ENCODE data around the gene NFIA.

The NFIA gene

DNA sequence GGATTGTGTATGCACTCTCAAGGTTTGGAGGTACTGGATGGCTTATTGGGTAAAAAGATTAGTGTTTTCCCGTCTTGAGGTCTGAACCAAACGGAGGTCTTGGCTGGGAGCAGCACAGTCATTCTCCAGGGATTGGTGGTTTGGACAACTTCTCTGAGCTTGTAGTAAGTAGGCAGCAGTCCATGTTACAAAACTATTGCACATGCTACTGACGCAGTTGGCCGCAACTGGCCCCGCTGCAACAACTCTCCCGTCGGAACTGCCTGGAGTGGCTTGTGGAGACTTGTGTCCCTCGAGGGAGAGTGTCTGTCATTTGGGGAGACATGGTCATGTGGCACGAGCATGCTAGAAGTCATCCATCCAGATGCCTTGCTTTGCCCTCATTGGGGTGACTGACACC lies 366.6 kb downstream of the NFIA start:
- Histone ChIP-seq H3K4me2 (ENCODE audit: low read length) (no peak overlapping the region), H3K36me3 (ENCODE audit: insufficient read depth, low read length) (no peaks in the 10 kb centered on the region), H3K4me3 (ENCODE audit: low read length) (no peak overlapping the region), H3K4me1 (ENCODE audit: control insufficient read depth, insufficient read depth, low read length) (peaks cover 28% of the 10 kb centered on the region), H3K27me3 (ENCODE audit: control insufficient read depth, insufficient read depth, low read length) (no peaks in the 10 kb centered on the region), H3K9me3 (replicated peaks; ENCODE audit: low read length) (no peaks in the 10 kb centered on the region), H3K9ac (ENCODE audit: low read depth, low read length) (no peak overlapping the region)

DNA sequence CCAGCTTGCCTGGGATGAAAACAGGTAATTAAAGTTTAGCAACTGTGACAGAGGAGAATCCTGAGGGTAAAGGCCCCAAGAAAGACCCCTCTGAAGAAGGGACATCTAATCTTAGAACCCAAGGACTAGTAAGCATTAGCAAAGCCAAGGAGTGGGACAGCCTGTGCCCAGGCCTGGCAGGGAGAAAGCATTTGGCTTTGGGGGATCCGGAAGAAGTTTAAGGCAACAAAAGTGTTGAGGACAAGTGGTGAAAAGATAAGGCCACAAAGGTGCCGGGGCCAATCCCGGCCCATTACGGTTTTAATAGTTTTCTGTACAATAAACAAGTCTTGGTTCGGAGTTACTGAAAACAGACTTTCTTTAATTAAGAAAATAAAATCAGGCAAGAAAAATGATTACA lies 367.0 kb downstream of the NFIA start:
- no peaks in the 10 kb centered on the region for H3K27me3 ChIP-seq (ENCODE audit: control insufficient read depth, insufficient read depth, low read length)
- H3K9ac ChIP-seq (ENCODE audit: low read depth, low read length), result no peak overlapping the region
- no peaks in the 10 kb centered on the region for H3K9me3 ChIP-seq (replicated peaks; ENCODE audit: low read length)
- no peak overlapping the region for H3K4me3 ChIP-seq (ENCODE audit: low read length)
- H3K4me1 ChIP-seq (ENCODE audit: control insufficient read depth, insufficient read depth, low read length), result peaks cover 28% of the 10 kb centered on the region
- H3K36me3 ChIP-seq (ENCODE audit: insufficient read depth, low read length), result no peaks in the 10 kb centered on the region
- no peak overlapping the region for H3K4me2 ChIP-seq (ENCODE audit: low read length)

DNA sequence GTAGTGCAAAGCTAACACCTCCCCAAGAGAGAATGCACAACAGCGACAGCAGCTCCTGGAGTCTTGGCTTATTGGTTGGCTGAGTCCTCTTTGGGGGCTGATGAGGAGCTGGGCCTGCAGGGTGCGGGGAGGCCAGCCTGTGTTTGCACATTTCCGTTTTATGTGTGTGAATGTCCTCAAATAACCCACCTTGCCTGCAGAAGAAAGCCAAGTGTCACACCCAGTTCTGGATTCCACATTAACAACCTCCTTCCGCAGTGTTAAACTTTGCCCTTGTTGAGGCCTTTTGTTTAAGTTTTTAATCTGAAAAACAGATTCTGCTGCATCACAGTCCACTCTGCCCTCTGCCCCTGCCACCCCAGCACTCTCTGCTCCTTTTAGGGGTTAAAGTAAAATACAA lies 368.1 kb downstream of the NFIA start:
- H3K4me1 ChIP-seq (ENCODE audit: control insufficient read depth, insufficient read depth, low read length), result peaks cover 28% of the 10 kb centered on the region
- no peak overlapping the region for H3K4me2 ChIP-seq (ENCODE audit: low read length)
- no peaks in the 10 kb centered on the region for H3K27me3 ChIP-seq (ENCODE audit: control insufficient read depth, insufficient read depth, low read length)
- no peaks in the 10 kb centered on the region for H3K36me3 ChIP-seq (ENCODE audit: insufficient read depth, low read length)
- H3K9ac ChIP-seq (ENCODE audit: low read depth, low read length), result no peak overlapping the region
- no peaks in the 10 kb centered on the region for H3K9me3 ChIP-seq (replicated peaks; ENCODE audit: low read length)
- no peak overlapping the region for H3K4me3 ChIP-seq (ENCODE audit: low read length)

- Histone ChIP-seq H3K4me3 (ENCODE audit: low read length) (no peak overlapping the region), H3K27me3 (ENCODE audit: control insufficient read depth, insufficient read depth, low read length) (no peaks in the 10 kb centered on the region), H3K4me2 (ENCODE audit: low read length) (no peak overlapping the region), H3K4me1 (ENCODE audit: control insufficient read depth, insufficient read depth, low read length) (peaks cover 28% of the 10 kb centered on the region), H3K9me3 (replicated peaks; ENCODE audit: low read length) (no peaks in the 10 kb centered on the region), H3K9ac (ENCODE audit: low read depth, low read length) (no peak overlapping the region), H3K36me3 (ENCODE audit: insufficient read depth, low read length) (no peaks in the 10 kb centered on the region)
These were observed 368.7 kb downstream of the NFIA start for GRCh38 chr1:61450872-61451571.

DNA sequence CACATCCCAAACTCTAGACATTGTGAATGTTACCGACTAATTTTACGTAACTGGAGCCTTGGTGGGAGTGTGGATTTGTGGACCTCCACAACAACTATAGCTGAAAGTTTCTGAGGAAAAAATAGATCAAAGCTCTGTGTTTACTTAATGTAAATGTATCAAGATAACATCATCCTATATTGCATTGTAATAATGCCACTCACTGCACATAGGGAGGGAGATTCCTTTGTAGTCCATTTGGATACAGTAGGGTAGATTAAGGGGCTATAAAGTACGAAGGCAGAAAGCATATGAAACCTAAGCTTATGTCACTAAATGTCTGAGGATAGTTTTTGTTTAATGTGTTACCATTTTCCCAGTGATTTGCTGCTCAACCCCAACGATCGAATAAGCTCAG lies 369.2 kb downstream of the NFIA start:
- Histone ChIP-seq H3K36me3 (ENCODE audit: insufficient read depth, low read length) (no peaks in the 10 kb centered on the region), H3K27me3 (ENCODE audit: control insufficient read depth, insufficient read depth, low read length) (no peaks in the 10 kb centered on the region), H3K4me3 (ENCODE audit: low read length) (no peak overlapping the region), H3K4me2 (ENCODE audit: low read length) (no peak overlapping the region), H3K4me1 (ENCODE audit: control insufficient read depth, insufficient read depth, low read length) (peaks cover 28% of the 10 kb centered on the region), H3K9me3 (replicated peaks; ENCODE audit: low read length) (no peaks in the 10 kb centered on the region), H3K9ac (ENCODE audit: low read depth, low read length) (no peak overlapping the region)

GRCh38 chr1:61452176-61453035 lies 370.0 kb downstream of the NFIA start:
- no peaks in the 10 kb centered on the region for H3K9me3 ChIP-seq (replicated peaks; ENCODE audit: low read length)
- peaks cover 28% of the 10 kb centered on the region for H3K4me1 ChIP-seq (ENCODE audit: control insufficient read depth, insufficient read depth, low read length)
- no peak overlapping the region for H3K4me3 ChIP-seq (ENCODE audit: low read length)
- H3K4me2 ChIP-seq (ENCODE audit: low read length), result peak overlapping the region; percentile 21
- H3K36me3 ChIP-seq (ENCODE audit: insufficient read depth, low read length), result no peaks in the 10 kb centered on the region
- peak overlapping the region; percentile 1 for H3K9ac ChIP-seq (ENCODE audit: low read depth, low read length)
- H3K27me3 ChIP-seq (ENCODE audit: control insufficient read depth, insufficient read depth, low read length), result no peaks in the 10 kb centered on the region

- Histone ChIP-seq H3K9ac (ENCODE audit: low read depth, low read length) (peak overlapping the region; percentile 53), H3K36me3 (ENCODE audit: insufficient read depth, low read length) (no peaks in the 10 kb centered on the region), H3K4me2 (ENCODE audit: low read length) (peak overlapping the region; percentile 25), H3K4me3 (ENCODE audit: low read length) (no peak overlapping the region), H3K4me1 (ENCODE audit: control insufficient read depth, insufficient read depth, low read length) (peaks cover 28% of the 10 kb centered on the region), H3K9me3 (replicated peaks; ENCODE audit: low read length) (no peaks in the 10 kb centered on the region), H3K27me3 (ENCODE audit: control insufficient read depth, insufficient read depth, low read length) (no peaks in the 10 kb centered on the region)
These were observed 371.0 kb downstream of the NFIA start for GRCh38 chr1:61453111-61453961.

- peaks cover 25% of the 10 kb centered on the region for H3K4me1 ChIP-seq (ENCODE audit: control insufficient read depth, insufficient read depth, low read length)
- H3K4me3 ChIP-seq (ENCODE audit: low read length), result no peak overlapping the region
- no peaks in the 10 kb centered on the region for H3K9me3 ChIP-seq (replicated peaks; ENCODE audit: low read length)
- no peaks in the 10 kb centered on the region for H3K27me3 ChIP-seq (ENCODE audit: control insufficient read depth, insufficient read depth, low read length)
- no peak overlapping the region for H3K9ac ChIP-seq (ENCODE audit: low read depth, low read length)
- no peaks in the 10 kb centered on the region for H3K36me3 ChIP-seq (ENCODE audit: insufficient read depth, low read length)
- no peak overlapping the region for H3K4me2 ChIP-seq (ENCODE audit: low read length)
These were observed 373.0 kb downstream of the NFIA start for GRCh38 chr1:61455400-61455799.

GRCh38 chr1:61457526-61458040 lies 375.2 kb downstream of the NFIA start:
- peaks cover 11% of the 10 kb centered on the region for H3K4me1 ChIP-seq (ENCODE audit: control insufficient read depth, insufficient read depth, low read length)
- no peak overlapping the region for H3K9ac ChIP-seq (ENCODE audit: low read depth, low read length)
- no peak overlapping the region for H3K4me3 ChIP-seq (ENCODE audit: low read length)
- H3K9me3 ChIP-seq (replicated peaks; ENCODE audit: low read length), result no peaks in the 10 kb centered on the region
- no peaks in the 10 kb centered on the region for H3K27me3 ChIP-seq (ENCODE audit: control insufficient read depth, insufficient read depth, low read length)
- no peaks in the 10 kb centered on the region for H3K36me3 ChIP-seq (ENCODE audit: insufficient read depth, low read length)
- no peak overlapping the region for H3K4me2 ChIP-seq (ENCODE audit: low read length)

DNA sequence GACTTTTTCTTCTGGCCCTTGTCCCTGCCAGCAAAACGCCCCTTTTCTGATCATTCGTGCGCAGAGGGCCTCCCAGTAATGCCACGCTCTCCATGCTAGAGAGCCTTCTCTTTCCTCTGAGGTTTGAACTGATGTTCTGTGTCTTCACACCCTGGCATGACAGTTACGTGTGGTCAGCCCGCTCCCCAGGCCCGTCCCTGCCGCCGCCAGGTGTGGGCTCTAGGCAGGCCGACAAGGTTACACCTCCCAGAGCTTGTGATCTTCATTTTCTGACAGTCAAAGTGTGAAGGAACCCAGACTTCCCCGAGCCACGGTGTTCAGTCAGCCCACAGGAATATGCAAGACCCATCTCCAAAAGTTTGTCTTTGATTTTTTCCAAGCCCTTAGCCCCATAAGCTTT lies 377.0 kb downstream of the NFIA start:
- Histone ChIP-seq H3K27me3 (ENCODE audit: control insufficient read depth, insufficient read depth, low read length) (no peaks in the 10 kb centered on the region), H3K36me3 (ENCODE audit: insufficient read depth, low read length) (no peaks in the 10 kb centered on the region), H3K9me3 (replicated peaks; ENCODE audit: low read length) (no peaks in the 10 kb centered on the region), H3K4me2 (ENCODE audit: low read length) (no peak overlapping the region), H3K4me3 (ENCODE audit: low read length) (no peak overlapping the region), H3K9ac (ENCODE audit: low read depth, low read length) (no peak overlapping the region), H3K4me1 (ENCODE audit: control insufficient read depth, insufficient read depth, low read length) (no peaks in the 10 kb centered on the region)

DNA sequence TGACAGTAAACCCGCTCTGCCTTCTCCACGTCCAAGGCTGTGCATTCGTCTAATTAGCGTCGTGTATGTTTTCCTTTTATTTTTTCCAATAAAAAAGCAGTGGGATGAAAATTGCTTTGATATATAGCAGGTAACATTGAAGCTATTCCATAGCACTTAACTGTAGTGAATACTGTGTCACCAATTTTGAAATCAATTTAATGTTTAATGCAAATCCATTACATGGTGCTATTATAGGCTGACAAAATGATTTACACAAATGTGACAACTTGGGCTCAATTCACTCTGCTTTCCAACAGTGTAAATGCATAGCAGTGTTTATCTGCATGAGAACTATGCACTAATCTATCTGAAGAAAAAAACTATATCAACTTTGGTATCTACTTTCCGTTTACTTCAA lies 377.8 kb downstream of the NFIA start:
- H3K4me3 ChIP-seq (ENCODE audit: low read length), result no peak overlapping the region
- H3K9ac ChIP-seq (ENCODE audit: low read depth, low read length), result no peak overlapping the region
- no peaks in the 10 kb centered on the region for H3K4me1 ChIP-seq (ENCODE audit: control insufficient read depth, insufficient read depth, low read length)
- H3K4me2 ChIP-seq (ENCODE audit: low read length), result no peak overlapping the region
- no peaks in the 10 kb centered on the region for H3K36me3 ChIP-seq (ENCODE audit: insufficient read depth, low read length)
- H3K9me3 ChIP-seq (replicated peaks; ENCODE audit: low read length), result no peaks in the 10 kb centered on the region
- no peaks in the 10 kb centered on the region for H3K27me3 ChIP-seq (ENCODE audit: control insufficient read depth, insufficient read depth, low read length)

All from skeletal muscle satellite cell (primary cell).